GM19099 (cell line): ENCODE results near the gene TENM4.

ENCODE experiments used
- POLR2A ChIP-seq: IDR thresholded peaks from 3 replicates; pipeline ENCODE4 v1.6.1; 2011; ENCODE audit warnings: low read depth; ENCODE audit not compliant: insufficient read length; ENCODE audit errors: extremely low read depth

TENM4 gene

GRCh38 chr11:79440571-79441460 lies at the start of gene TENM4:
Gene TENM4 (minus strand): TSS chr11:79441030. CDS start chr11:79069944, 371,086 bp downstream.
- no peak for TF ChIP-seq POLR2A

- no peak for TF ChIP-seq POLR2A
Measured at GRCh38 chr11:79488286-79488685, 47.5 kb upstream of the TENM4 start.

GRCh38 chr11:79487412-79487811 lies 46.6 kb upstream of the TENM4 start:
- no peak for TF ChIP-seq POLR2A

- TF ChIP-seq POLR2A = no peak
Measured at GRCh38 chr11:79486242-79486984, 45.6 kb upstream of the TENM4 start.

- TF ChIP-seq POLR2A = no peak
Measured at GRCh38 chr11:79485694-79486093, 44.9 kb upstream of the TENM4 start.

GRCh38 chr11:79484872-79485271 lies 44.0 kb upstream of the TENM4 start:
- no peak for TF ChIP-seq POLR2A

GRCh38 chr11:79482800-79483199 lies 42.0 kb upstream of the TENM4 start:
- no peak for TF ChIP-seq POLR2A

- TF ChIP-seq POLR2A = no peak
Measured at GRCh38 chr11:79481795-79482194, 41.0 kb upstream of the TENM4 start.

- no peak for TF ChIP-seq POLR2A
Measured at GRCh38 chr11:79480864-79481263, 40.0 kb upstream of the TENM4 start.

GRCh38 chr11:79472819-79473529 lies 32.1 kb upstream of the TENM4 start:
- no peak for TF ChIP-seq POLR2A

GRCh38 chr11:79471071-79471844 lies 30.4 kb upstream of the TENM4 start:
- no peak for TF ChIP-seq POLR2A

- TF ChIP-seq POLR2A = no peak
Measured at GRCh38 chr11:79470161-79470560, 29.3 kb upstream of the TENM4 start.

GRCh38 chr11:79467761-79468160 lies 26.9 kb upstream of the TENM4 start:
- no peak for TF ChIP-seq POLR2A

- no peak for TF ChIP-seq POLR2A
Measured at GRCh38 chr11:79466411-79466810, 25.6 kb upstream of the TENM4 start.

GRCh38 chr11:79465160-79465559 lies 24.3 kb upstream of the TENM4 start:
- no peak for TF ChIP-seq POLR2A
